ENCODE results near the gene NOXO1.

Gene NOXO1

GRCh38 chr16:1979271-1980029, 1.8 kb downstream of the NOXO1 start:
- TF ChIP-seq, protein P1, sequence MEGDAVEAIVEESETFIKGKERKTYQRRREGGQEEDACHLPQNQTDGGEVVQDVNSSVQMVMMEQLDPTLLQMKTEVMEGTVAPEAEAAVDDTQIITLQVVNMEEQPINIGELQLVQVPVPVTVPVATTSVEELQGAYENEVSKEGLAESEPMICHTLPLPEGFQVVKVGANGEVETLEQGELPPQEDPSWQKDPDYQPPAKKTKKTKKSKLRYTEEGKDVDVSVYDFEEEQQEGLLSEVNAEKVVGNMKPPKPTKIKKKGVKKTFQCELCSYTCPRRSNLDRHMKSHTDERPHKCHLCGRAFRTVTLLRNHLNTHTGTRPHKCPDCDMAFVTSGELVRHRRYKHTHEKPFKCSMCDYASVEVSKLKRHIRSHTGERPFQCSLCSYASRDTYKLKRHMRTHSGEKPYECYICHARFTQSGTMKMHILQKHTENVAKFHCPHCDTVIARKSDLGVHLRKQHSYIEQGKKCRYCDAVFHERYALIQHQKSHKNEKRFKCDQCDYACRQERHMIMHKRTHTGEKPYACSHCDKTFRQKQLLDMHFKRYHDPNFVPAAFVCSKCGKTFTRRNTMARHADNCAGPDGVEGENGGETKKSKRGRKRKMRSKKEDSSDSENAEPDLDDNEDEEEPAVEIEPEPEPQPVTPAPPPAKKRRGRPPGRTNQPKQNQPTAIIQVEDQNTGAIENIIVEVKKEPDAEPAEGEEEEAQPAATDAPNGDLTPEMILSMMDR (IDR thresholded peaks at IDR 0.05; ENCODE audit: extremely low read depth, missing control alignments): no peak
- no peak for DNase-seq (ENCODE audit: low spot score)

- DNase-seq (ENCODE audit: low spot score): no peak
Measured at GRCh38 chr16:1978476-1979120, 2.7 kb downstream of the NOXO1 start.

GRCh38 chr16:1977875-1978268, 3.4 kb downstream of the NOXO1 start:
- DNase-seq (ENCODE audit: low spot score): no peak
- TF ChIP-seq, protein P1 (IDR thresholded peaks at IDR 0.05; ENCODE audit: extremely low read depth, missing control alignments): no peak

More at GRCh38 chr16:1978476-1979120, 2.7 kb downstream of the NOXO1 start:
- TF ChIP-seq, protein P1 (IDR thresholded peaks at IDR 0.05; ENCODE audit: extremely low read depth, missing control alignments): no peak

DNA sequence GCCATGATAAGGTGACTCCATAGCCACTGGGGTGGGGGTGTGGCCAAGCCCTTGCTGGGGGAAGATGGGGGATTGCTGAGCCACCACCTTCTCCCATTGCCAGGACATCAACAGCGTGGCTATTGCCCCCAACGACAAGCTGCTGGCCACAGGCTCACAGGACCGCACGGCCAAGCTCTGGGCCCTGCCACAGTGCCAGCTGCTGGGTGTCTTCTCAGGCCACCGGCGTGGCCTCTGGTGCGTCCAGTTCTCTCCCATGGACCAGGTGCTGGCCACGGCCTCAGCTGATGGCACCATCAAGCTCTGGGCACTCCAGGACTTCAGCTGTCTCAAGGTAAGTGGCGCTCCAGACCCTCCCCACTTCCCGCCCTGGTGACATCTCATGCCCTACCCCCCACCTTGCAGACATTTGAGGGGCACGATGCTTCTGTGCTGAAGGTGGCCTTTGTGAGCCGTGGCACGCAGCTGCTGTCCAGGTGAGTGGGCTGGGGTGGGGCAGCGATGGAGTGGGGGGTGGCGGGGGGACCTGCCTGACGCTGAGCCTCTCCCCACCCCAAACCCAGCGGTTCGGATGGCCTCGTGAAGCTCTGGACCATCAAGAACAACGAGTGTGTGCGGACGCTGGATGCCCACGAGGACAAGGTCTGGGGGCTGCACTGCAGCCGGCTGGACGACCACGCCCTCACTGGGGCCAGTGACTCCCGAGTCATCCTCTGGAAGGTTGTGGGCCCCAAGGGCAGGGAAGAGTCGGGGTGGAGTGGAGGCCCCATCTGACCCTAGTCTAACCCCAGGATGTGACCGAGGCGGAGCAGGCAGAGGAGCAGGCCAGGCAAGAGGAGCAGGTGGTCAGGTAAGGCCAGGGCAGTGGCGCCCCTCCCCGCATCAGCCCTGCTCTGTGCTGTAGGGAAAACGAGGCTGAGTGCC, 4.1 kb downstream of the NOXO1 start:
- TF ChIP-seq, protein P1 (IDR thresholded peaks at IDR 0.05; ENCODE audit: extremely low read depth, missing control alignments): no peak
- no peak for DNase-seq (ENCODE audit: low spot score)

DNA sequence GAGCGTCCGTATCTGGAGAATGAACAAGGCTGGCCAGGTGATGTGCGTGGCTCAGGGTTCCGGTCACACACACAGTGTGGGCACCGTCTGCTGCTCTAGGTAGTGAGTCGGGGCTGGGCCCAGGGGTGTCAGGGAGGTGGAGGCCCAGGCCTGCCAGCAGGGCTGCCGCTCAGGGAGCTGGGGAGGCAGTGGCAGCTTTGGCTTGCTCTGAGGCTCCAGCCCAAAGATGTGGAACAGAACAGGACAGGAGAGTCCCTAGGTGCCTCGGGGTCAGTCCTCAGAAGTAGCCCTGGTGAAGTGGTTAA, 5.1 kb downstream of the NOXO1 start:
- TF ChIP-seq, protein P1 (IDR thresholded peaks at IDR 0.05; ENCODE audit: extremely low read depth, missing control alignments): no peak
- no peak for DNase-seq (ENCODE audit: low spot score)

DNA sequence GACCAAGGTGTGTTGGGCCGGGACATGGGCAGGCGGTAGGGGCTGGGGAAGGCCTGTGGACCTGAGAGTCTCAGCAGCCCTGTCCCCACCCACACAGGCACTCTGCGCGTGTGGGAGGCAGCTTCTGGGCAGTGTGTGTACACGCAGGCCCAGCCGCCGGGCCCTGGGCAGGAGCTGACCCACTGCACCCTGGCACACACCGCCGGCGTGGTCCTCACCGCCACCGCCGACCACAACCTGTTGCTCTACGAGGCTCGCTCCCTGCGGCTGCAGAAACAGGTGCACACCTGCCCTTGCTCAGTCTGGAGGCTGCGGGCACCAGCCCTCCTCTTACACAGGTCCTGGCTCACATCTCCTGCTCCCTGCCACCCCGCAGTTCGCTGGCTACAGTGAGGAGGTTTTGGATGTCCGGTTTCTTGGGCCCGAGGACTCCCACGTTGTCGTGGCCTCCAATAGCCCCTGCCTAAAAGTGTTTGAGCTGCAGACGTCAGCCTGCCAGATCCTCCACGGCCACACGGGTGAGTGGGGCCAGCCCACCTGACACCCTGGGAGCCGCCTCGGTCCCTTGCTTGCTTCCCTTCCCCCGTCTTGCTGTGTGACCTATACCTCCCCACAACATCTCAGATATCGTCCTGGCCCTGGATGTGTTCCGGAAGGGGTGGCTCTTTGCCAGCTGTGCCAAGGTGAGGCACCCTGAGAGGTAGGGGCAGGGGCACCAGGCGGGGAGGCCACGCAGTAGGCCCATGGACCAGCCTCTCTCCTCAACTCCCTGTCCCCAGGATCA, 5.6 kb downstream of the NOXO1 start:
- TF ChIP-seq, protein P1 (IDR thresholded peaks at IDR 0.05; ENCODE audit: extremely low read depth, missing control alignments): no peak
- no peak for DNase-seq (ENCODE audit: low spot score)
